GM12873 (cell line): ENCODE data around the gene SLC47A2.

ENCODE experiments used
- CTCF ChIP-seq: IDR thresholded peaks from 2 replicates; pipeline ENCODE4 v1.5.1; 2012; ENCODE audit warnings: low read depth, mild to moderate bottlenecking, moderate library complexity, low read length, control low read depth; ENCODE audit not compliant: insufficient read depth; ENCODE audit errors: missing control alignments

SLC47A2 gene

GRCh38 chr17:19723964-19724363, 7.6 kb upstream of the SLC47A2 start:
- no peak for TF ChIP-seq CTCF

- no peak for TF ChIP-seq CTCF
Observed at GRCh38 chr17:19720631-19721426, 4.4 kb upstream of the SLC47A2 start.

- no peak for TF ChIP-seq CTCF
Observed at GRCh38 chr17:19720210-19720475, 3.8 kb upstream of the SLC47A2 start.

- TF ChIP-seq CTCF: no peak
Observed at GRCh38 chr17:19719355-19720209, 3.2 kb upstream of the SLC47A2 start.

GRCh38 chr17:19718613-19719354, 2.4 kb upstream of the SLC47A2 start:
- peak; percentile 37 for TF ChIP-seq CTCF

GRCh38 chr17:19718041-19718612, 1.7 kb upstream of the SLC47A2 start:
- TF ChIP-seq CTCF: no peak
